HG03520 (cell line): ENCODE measurements around the gene AGRN.
"Not testable (repeated sequence)": the region's sequence is repeated elsewhere in the genome, so short reads cannot be mapped to it uniquely, and the experiment has no call there.

Experiments used
- ATAC-seq: cut with Tn5 transposase; IDR thresholded peaks from one replicate; pipeline ENCODE4 v1.9.1; 2021; ENCODE audit warnings: mild to moderate bottlenecking, moderate library complexity; ENCODE audit not compliant: unreplicated experiment

AGRN gene

GRCh38 chr1:981491-981954 lies 38.4 kb upstream of the AGRN start:
- no peak for ATAC-seq

- ATAC-seq, result no peak
Measured at GRCh38 chr1:981955-982558, 37.9 kb upstream of the AGRN start, which contains the start of gene PERM1. TSS of gene PERM1 (minus strand) at chr1:982093. CDS start at chr1:981029, 1,064 bp downstream.

DNA sequence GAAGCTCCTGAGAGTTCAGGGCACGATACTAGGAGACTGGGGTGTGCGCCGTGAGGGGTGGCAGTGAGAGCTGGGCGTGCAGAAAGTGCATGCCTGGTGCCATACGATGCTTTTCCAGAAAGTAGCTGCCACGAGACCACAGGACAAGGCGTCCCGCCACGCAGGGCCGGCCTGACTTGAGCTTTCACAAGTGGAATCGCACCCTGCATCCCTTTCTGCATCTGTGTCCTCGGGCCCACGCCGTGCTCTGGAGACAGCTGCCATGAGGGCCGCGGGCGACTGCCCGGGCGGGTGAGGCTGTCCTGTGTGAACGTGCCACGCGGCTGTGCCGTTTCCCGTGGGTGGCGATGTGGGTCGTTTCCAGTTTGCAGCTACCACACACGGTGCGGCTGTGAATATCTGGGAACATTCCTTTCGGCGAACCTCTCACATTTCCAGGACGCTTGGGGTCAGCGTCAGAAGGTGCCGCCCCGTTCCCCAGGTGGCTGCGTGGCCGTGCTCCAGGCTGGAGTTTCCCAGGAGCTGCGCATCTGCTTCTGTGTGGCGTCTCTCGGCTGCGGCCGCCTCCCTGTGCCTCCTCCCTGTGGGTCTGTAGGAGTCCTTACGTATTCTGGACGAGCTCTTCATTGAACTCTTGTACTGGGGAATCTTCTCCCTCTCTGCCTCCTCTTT lies 37.0 kb upstream of the AGRN start:
- ATAC-seq, result no peak

DNA sequence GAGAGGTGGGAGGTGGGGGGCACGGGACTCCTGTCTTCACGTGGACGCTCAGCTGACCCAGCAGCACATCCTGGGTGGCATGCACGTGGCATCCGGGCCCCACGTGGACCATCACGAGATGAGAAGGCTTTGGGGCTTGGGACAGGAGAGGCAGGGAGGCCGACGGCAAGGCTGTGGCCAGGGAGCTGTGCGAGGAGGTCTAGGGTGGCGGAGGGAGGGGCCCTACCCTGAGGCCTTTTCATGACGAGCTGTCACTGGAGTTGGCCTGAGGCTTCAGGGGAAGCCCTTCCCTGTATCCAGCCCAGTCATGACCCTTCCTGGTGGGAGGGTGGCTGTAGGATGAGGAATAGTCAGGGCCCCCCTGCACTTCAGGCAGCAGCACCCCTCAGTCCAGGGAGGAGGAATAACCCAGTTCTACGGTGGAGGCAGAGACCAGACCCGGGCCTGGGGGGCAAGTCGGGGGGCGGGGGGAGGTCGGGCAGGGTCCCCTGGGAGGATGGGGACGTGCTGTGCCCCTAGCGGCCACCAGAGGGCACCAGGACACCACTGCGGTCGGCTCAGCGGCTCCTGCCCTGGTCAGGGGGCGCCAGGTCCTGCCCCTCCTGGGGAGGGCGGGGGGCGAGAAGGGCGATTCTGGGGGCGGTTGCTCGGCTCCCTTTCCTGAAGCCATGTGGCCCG lies 36.0 kb upstream of the AGRN start:
- no peak for ATAC-seq

DNA sequence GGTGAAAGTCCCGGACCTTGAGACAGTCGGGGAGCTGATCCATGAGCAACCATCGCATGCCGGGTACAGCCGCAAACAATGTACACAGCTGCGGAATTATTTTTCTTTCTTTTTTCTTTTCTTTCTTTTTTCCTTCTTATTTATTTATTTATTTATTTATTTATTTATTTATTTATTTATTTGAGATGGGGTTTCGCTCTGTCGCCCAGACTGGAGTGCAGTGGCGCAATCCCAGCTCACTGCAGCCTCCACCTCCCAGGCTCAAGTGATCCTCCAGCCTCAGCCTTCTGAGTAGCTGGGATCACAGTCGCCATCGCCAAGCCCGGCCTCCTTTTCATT lies 35.5 kb upstream of the AGRN start:
- no peak for ATAC-seq

DNA sequence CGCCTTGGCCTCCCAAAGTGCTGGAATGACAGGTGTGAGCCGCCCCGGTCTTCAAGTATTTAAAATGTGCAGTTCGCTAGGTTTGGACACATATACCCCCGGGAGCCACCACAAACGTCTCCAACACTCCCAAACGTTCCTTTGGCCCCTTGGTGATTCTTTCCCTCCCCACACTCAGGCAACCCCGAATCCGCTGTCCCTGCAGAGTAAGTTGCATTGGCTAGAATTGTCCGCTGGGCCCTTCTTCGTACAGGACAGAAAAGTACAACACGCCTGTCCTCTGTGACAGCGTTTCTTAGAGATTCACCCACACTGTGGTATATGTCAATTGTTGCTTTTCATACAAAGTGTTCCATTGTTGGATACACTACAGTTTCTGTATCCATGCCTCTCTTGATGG lies 34.8 kb upstream of the AGRN start:
- ATAC-seq, result no peak

DNA sequence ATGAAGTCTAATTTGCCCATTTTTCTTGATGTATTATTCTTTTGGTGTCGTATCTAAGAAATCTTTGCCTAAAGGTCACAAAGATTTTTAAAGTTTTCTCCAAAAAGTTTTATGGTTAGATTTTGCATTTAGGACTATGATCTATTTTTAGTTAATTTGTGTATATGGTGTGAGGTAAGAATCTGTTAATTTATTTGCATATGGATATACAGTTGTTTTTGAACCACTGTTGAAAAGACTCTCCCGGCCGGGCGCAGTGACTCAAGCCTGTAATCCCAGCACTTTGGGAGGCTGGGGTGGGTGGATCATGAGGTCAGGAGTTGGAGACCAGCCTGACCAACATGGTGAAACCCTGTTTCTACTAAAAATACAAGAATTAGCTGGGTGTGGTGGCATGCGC lies 31.9 kb upstream of the AGRN start:
- ATAC-seq, result not testable (repeated sequence)

DNA sequence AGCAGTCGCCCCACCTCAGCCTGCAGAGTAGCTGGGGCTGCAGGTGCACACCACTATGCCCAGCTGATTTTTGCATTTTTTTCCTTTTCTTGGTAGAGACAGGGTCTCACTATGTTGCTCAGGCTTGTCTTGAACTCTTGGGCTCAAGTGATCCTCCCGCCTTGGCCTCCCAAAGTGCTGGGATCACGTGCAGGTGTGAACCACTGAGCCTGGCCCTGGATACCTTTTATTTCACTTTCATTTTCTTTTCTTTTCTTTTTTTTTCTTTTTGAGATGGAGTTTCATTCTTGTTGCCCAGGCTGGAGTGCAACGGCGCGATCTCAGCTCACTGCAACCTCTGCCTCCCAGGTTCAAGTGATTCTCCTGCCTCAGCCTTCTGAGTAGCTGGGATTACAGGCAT lies 28.6 kb upstream of the AGRN start:
- not testable (repeated sequence) for ATAC-seq

- no peak for ATAC-seq
Measured at GRCh38 chr1:991895-992294, 28.0 kb upstream of the AGRN start.

- no peak for ATAC-seq
Measured at GRCh38 chr1:992362-992761, 27.6 kb upstream of the AGRN start.

GRCh38 chr1:993379-993995 lies 26.4 kb upstream of the AGRN start:
- ATAC-seq, result no peak

GRCh38 chr1:994546-994945 lies 25.4 kb upstream of the AGRN start:
- not testable (repeated sequence) for ATAC-seq

GRCh38 chr1:995665-996633 lies 24.0 kb upstream of the AGRN start:
- ATAC-seq, result no peak

DNA sequence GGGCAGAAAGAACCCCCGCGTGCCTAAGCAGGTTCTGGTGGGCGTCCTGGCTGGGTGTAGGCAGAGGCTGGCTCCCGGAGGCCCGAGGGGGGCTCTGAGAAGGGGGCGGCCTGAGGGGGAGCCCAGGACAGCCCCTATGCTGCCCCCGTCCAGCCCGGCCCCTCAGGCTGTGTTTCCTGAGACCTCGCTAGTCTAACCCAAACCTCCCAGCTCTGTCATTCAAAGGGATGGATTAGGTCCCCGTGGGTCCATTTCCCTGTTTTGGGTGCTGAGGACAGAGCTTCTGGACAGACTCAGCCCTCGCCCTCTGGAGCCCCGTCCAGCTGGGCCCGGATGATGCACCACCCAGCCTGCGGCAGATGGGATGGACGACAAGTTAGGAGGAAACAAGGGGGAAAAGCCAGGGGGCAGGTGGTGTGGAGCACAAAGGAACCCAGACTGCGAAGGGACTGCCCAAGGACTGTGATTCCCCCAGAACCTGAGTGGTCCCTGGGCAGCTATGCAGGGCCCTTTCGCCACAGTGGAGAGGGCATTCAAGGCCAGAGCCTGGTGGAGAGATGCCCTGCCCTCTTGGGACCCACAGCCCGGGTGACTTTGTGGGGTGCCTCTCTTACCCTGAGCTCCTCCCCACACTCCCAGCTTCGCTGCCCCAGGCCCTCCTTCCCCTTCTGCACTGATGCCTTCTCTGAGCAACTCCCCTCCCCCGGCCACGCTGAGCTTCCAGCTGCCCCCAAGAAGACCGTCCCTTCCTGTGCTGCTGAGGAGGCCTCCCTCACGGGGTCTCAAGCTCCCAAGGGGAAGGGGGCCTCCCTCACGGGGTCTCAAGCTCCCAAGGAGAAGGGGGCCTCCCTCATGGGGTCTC lies 22.8 kb upstream of the AGRN start:
- no peak for ATAC-seq

DNA sequence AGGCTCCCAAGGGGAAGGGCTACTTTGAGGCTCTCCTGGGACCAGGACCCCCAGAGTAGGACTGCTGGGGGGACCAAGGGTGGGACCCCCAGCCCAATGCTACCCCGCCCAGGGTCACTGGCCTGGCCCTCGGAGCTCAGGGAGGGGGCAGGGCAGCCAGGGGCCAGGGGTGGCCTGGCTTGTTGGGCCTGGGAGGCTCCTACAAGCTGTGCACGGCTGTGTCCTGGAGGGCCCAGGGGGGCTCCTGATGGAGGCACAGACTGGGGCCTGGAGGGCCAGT lies 22.3 kb upstream of the AGRN start:
- ATAC-seq, result no peak

DNA sequence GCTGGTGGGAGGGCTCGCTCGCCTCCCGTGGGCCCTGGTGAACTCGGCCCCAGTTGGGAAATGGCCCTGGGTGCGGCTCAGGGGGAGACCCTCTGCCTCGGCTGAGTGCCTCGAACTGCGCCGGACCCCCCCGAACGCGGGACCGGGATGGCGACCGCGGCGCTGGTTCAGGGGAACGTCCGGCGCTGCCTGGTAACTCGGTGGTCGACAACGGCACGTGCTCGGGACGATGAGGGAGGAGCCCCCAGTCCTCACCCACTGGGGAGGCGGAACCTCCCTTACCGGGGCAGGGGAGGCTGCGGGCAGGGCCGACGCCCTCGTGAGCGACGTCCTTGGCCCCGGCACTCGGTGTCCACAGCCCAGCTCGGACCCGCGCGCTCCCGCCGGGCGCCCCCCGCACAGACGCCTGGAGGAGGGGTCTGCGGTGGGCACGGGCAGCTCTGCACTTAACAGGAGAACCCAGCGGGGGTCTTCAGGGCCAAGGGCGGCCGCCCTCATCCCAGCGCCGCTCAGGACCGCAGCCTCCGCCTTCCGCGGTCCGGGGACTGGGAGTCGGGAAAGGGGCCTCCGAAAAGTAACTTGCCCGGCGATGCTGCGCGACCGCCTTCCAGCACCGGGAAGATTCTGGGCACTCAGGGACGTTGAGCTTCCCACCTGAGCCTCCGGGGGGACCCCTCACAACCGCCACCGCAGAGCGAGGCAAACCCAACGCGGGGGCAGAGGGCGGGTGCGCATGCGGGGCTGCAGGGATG lies 21.8 kb upstream of the AGRN start:
- no peak for ATAC-seq

GRCh38 chr1:998745-998994 lies 21.2 kb upstream of the AGRN start:
- ATAC-seq, result no peak

DNA sequence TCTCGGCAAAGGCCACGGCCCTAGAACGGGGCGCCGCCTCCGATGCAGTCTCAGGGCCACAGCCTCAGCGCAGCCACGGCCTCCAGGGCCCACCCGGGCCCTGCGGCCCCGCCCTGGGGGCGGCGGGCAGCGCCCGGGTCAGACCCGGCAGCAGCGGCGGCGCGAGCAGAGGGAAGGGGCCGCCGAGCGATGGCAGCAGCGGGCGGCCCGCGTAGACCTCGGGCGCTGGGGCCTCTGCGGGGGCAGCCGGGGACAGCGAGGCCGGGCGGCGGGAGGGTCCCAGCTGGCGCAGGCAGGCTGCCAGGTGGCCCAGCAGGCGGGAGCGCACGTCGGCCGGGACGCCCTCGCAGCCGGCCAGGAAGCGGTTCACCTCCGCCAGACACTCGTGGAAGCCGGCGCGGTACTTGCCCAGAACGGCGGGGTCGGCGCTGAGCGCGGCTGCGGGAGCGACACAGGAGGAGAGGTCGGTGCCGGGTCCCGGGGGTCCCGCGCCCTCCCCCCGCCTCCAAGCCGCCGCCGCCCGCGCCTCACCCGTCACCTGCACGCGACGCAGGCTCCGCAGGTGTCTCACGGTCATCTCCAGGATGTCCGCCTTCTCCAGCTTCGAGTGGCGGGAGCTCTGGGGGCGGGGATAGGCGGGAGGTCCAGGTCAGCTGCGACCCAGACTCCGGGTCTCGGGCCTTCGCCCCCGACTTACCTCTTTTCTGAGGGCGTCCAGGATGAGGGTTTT lies 20.8 kb upstream of the AGRN start:
- no peak for ATAC-seq
